Skeletal muscle tissue (tissue), 4 donors: Measurements from ENCODE around the gene HTR1D. TPM values are rescaled to one million over a fixed set of nuclear protein-coding genes. Genes with fewer than 3 reads are reported as not detected.
A peak's percentile ranks its signal among the peaks of the same experiment; 100 is the strongest.

Source experiments
- H3K27ac ChIP-seq: one replicate; pipeline ENCODE4 v1.7.0; 2013; ENCODE audit warnings: mild to moderate bottlenecking, low read depth, low read length, inconsistent platforms
- H3K27me3 ChIP-seq, 3 donors: one replicate each; pipeline ENCODE4 v1.7.0; 2013; ENCODE audit warnings: low read length in 3 of 3; ENCODE audit not compliant: control insufficient read depth in 3 of 3, insufficient read depth in 3 of 3
- H3K36me3 ChIP-seq, 3 donors: one replicate each; pipeline ENCODE4 v1.7.0; 2013; ENCODE audit warnings: low read length in 3 of 3; ENCODE audit not compliant: control insufficient read depth in 3 of 3, insufficient read depth in 3 of 3
- H3K4me1 ChIP-seq, 3 donors: one replicate each; pipeline ENCODE4 v1.7.0; 2013; ENCODE audit warnings: low read length in 3 of 3, mild to moderate bottlenecking in 3 of 3; ENCODE audit not compliant: control insufficient read depth in 3 of 3, insufficient read depth in 3 of 3
- H3K4me3 ChIP-seq, 3 donors: one replicate each; pipeline ENCODE4 v1.7.0; 2013; ENCODE audit warnings: low read length in 3 of 3
- H3K9ac ChIP-seq, 3 donors: one replicate each; pipeline ENCODE4 v1.7.0; 2013; ENCODE audit warnings: low read length in 3 of 3, mild to moderate bottlenecking in 3 of 3, moderate library complexity in 2 of 3, low read depth in 1 of 3
- H3K9me3 ChIP-seq, 3 donors: one replicate each; pipeline ENCODE4 v1.7.0; 2013; ENCODE audit warnings: low read length in 3 of 3; ENCODE audit not compliant: control insufficient read depth in 3 of 3
- total RNA-seq: library from RNA; depleted of rRNA; stranded (reverse); fragments of >200 nt; gene quantifications from one replicate; pipeline ENCODE4 v1.2.3, GENCODE V29; 2014
- donor health status: Osteomylitis.

The HTR1D gene
- total RNA-seq, 1 donor from 2014 or later: not detected

- H3K27me3 ChIP-seq: peaks cover 30 to 40% (median 33%) of the 10 kb centered on the region in 3 donors
- no peaks in the 10 kb centered on the region for H3K36me3 ChIP-seq
- no peaks in the 10 kb centered on the region for H3K9me3 ChIP-seq
- H3K4me3 ChIP-seq: no peak overlapping the region
- no peak overlapping the region for H3K27ac ChIP-seq
- no peak overlapping the region for H3K9ac ChIP-seq
- H3K4me1 ChIP-seq: peaks cover 0 to 3% (median 0%) of the 10 kb centered on the region in 3 donors
Observed at GRCh38 chr1:23221107-23221506, 3.8 kb upstream of the HTR1D start.

- H3K9me3 ChIP-seq: no peaks in the 10 kb centered on the region
- no peaks in the 10 kb centered on the region for H3K36me3 ChIP-seq
- H3K9ac ChIP-seq: no peak overlapping the region
- peaks cover 0 to 7% (median 3%) of the 10 kb centered on the region in 3 donors for H3K4me1 ChIP-seq
- H3K27me3 ChIP-seq: peaks cover 43 to 52% (median 46%) of the 10 kb centered on the region in 3 donors
- peak overlapping the region in 1 of 3 donors; percentile 35 for H3K4me3 ChIP-seq
- no peak overlapping the region for H3K27ac ChIP-seq
Observed at GRCh38 chr1:23216771-23217420, 406 bp downstream of the HTR1D start.

DNA sequence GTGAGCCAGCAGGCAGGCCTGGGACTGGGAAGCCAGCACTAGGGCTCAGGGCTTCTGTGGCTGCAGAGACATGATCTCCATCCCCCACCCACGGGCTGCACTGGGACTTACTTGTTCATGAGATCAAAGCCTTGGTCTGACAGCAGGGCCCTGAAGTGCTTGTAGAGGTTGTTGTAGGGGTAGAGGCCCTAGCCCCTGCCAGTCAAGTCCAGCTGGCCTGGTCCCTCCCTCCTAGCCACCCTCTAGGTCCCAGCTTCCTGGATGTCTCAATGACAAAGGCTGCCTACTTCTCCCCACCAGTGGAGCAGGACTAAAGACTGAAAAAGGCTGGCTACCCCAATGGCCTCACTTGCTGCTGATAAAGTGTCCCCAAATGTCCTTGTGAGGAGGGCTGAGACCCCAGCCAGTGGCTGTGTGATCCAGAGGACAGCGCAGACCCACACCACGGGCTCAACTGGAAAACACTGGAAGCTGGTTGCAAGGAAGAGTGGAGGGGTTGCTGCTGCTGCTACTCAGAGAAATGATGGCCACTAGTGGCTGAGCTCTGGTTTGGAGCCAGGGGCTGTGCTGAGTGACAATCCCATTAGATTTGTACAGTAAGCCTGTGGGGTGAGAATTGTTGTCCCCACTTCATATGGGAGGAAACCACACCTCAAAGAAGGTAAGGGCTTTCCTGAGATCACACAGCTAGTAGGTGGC, 1.4 kb downstream of the HTR1D start:
- no peak overlapping the region for H3K27ac ChIP-seq
- H3K4me1 ChIP-seq: peaks cover 0 to 7% (median 3%) of the 10 kb centered on the region in 3 donors
- H3K4me3 ChIP-seq: no peak overlapping the region
- no peaks in the 10 kb centered on the region for H3K9me3 ChIP-seq
- no peak overlapping the region for H3K9ac ChIP-seq
- H3K27me3 ChIP-seq: peaks cover 44 to 50% (median 50%) of the 10 kb centered on the region in 3 donors
- H3K36me3 ChIP-seq: no peaks in the 10 kb centered on the region

- Histone ChIP-seq H3K27ac (no peak overlapping the region), H3K4me3 (no peak overlapping the region), H3K27me3 (peaks cover 44 to 51% (median 49%) of the 10 kb centered on the region in 3 donors), H3K9me3 (no peaks in the 10 kb centered on the region), H3K9ac (no peak overlapping the region), H3K36me3 (no peaks in the 10 kb centered on the region), H3K4me1 (peaks cover 0 to 7% (median 3%) of the 10 kb centered on the region in 3 donors)
Observed at GRCh38 chr1:23215291-23215690, 2.0 kb downstream of the HTR1D start.

DNA sequence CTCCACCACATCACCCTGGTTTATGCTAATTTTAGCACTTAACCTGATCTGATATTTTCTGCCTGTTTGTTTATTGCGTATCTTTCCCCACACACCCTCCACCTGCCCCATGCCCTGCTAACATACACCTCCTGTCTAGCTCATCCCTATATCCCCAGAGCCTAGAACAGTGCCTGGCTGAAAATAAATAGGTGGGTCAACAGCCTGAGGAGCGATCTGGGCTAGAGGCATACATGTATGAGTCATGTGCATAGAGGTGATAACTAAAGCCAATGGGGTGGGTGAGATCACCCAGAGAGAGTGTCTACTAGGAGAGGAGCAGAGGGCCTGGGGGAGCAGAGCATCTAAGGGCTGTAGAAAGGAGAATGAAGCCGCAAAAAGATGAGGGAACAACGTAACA, 2.7 kb downstream of the HTR1D start:
- H3K4me1 ChIP-seq: peaks cover 0 to 7% (median 3%) of the 10 kb centered on the region in 3 donors
- no peak overlapping the region for H3K27ac ChIP-seq
- peaks cover 44 to 51% (median 45%) of the 10 kb centered on the region in 3 donors for H3K27me3 ChIP-seq
- H3K36me3 ChIP-seq: no peaks in the 10 kb centered on the region
- H3K9ac ChIP-seq: no peak overlapping the region
- no peak overlapping the region for H3K4me3 ChIP-seq
- H3K9me3 ChIP-seq: no peaks in the 10 kb centered on the region

DNA sequence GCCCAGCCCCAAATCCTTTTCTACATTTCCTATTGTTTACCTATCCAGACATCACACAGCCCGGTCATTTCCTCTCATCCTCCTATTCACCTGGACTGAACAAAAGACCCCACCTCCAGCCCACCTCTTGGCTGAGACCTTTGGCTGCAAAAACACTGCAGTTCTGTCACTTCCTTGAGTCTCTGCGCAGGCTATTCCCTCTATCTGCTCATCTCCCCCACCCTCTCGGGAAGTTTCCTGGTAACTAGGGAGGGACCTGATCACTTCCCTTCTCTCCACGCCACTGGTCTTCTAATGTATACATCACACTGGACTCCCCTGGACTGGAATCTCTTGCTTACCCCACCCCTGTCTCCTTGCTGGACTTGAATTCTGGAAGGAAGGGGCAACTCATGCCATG, 5.3 kb downstream of the HTR1D start:
- H3K36me3 ChIP-seq: no peaks in the 10 kb centered on the region
- peaks cover 0 to 7% (median 3%) of the 10 kb centered on the region in 3 donors for H3K4me1 ChIP-seq
- H3K9me3 ChIP-seq: no peaks in the 10 kb centered on the region
- H3K27me3 ChIP-seq: peaks cover 24 to 41% (median 26%) of the 10 kb centered on the region in 3 donors
- H3K4me3 ChIP-seq: no peak overlapping the region
- H3K27ac ChIP-seq: no peak overlapping the region
- no peak overlapping the region for H3K9ac ChIP-seq

DNA sequence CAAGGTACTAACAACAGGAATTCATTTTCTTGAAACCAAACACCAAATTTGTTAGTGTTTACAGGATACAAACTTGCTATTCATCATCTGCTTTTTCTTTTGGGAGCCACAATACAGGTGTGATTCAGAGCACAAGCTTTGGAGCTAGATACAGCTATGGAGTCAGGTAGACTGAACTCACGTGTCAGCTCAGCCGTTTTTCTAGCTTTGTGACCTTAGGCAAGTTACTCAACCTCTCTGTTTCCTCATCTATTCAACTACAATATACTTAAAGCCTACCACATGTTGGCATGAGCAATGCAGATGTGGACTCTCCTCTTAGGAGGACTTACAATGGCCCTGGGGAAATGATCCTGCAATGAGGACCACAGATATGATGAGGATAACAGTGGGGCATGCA, 6.3 kb downstream of the HTR1D start:
- Histone ChIP-seq H3K27ac (no peak overlapping the region), H3K9me3 (no peaks in the 10 kb centered on the region), H3K4me3 (no peak overlapping the region), H3K9ac (no peak overlapping the region), H3K27me3 (peaks cover 14 to 35% (median 16%) of the 10 kb centered on the region in 3 donors), H3K4me1 (peaks cover 0 to 7% (median 3%) of the 10 kb centered on the region in 3 donors), H3K36me3 (no peaks in the 10 kb centered on the region)

- Histone ChIP-seq H3K9ac (no peak overlapping the region), H3K36me3 (no peaks in the 10 kb centered on the region), H3K27me3 (peaks cover 9 to 29% (median 11%) of the 10 kb centered on the region in 3 donors), H3K9me3 (no peaks in the 10 kb centered on the region), H3K4me1 (peaks cover 0 to 7% (median 3%) of the 10 kb centered on the region in 3 donors), H3K4me3 (no peak overlapping the region), H3K27ac (no peak overlapping the region)
Observed at GRCh38 chr1:23210351-23210785, 6.9 kb downstream of the HTR1D start.

- Histone ChIP-seq H3K27me3 (peaks cover 7 to 26% (median 8%) of the 10 kb centered on the region in 3 donors), H3K4me1 (peaks cover 0 to 5% (median 3%) of the 10 kb centered on the region in 3 donors), H3K4me3 (no peak overlapping the region), H3K9ac (no peak overlapping the region), H3K36me3 (no peaks in the 10 kb centered on the region), H3K9me3 (no peaks in the 10 kb centered on the region), H3K27ac (no peak overlapping the region)
Observed at GRCh38 chr1:23209770-23210169, 7.5 kb downstream of the HTR1D start.

- no peaks in the 10 kb centered on the region for H3K4me1 ChIP-seq
- H3K4me3 ChIP-seq: no peak overlapping the region
- peaks cover 7 to 23% (median 8%) of the 10 kb centered on the region in 3 donors for H3K27me3 ChIP-seq
- no peaks in the 10 kb centered on the region for H3K36me3 ChIP-seq
- no peak overlapping the region for H3K27ac ChIP-seq
- H3K9ac ChIP-seq: no peak overlapping the region
- no peaks in the 10 kb centered on the region for H3K9me3 ChIP-seq
Observed at GRCh38 chr1:23208527-23208926, 8.8 kb downstream of the HTR1D start.
